Activated CD4-positive, alpha-beta T cell treated with anti-CD3 and anti-CD28 coated beads, Interleukin-2, amount 10 ng/mL, durations not matched to agents 7 days and 5 days (primary cell): ENCODE results near the gene GUCA1A. TPM values are rescaled to one million over a fixed set of nuclear protein-coding genes. Genes with fewer than 3 reads are reported as not detected.
"Not testable (repeated sequence)": the region's sequence is repeated elsewhere in the genome, so short reads cannot be mapped to it uniquely, and the experiment has no call there.

ENCODE experiments used
- CTCF ChIA-PET: fragments of 350-600 bp; sonication (Branson Sonifier 250); formaldehyde crosslinking; loops from one replicate; lab custom pipeline; 2021; ENCODE audit warnings: antibody characterized with exemption; lab: Charles Lee
- POLR2A ChIA-PET: fragments of 350-600 bp; sonication (Branson Sonifier 250); formaldehyde crosslinking; loops from one replicate; lab custom pipeline; 2021; ENCODE audit warnings: antibody characterized with exemption; lab: Charles Lee
- DNase-seq: peaks from one replicate; pipeline ENCODE4 v3.0.0-alpha.2; 2020
- H3K27ac Mint-ChIP-seq: one replicate; pipeline ENCODE4 v1.8.0; 2021; ENCODE audit warnings: mild to moderate bottlenecking, moderate library complexity, mixed read lengths
- H3K27me3 Mint-ChIP-seq: one replicate; pipeline ENCODE4 v1.8.0; 2021; ENCODE audit warnings: mixed read lengths
- H3K36me3 Mint-ChIP-seq: one replicate; pipeline ENCODE4 v1.8.0; 2021; ENCODE audit warnings: low read depth, mixed read lengths
- H3K4me1 Mint-ChIP-seq: one replicate; pipeline ENCODE4 v1.8.0; 2021; ENCODE audit warnings: mixed read lengths
- H3K4me3 Mint-ChIP-seq: one replicate; pipeline ENCODE4 v1.8.0; 2021; ENCODE audit warnings: mild to moderate bottlenecking, moderate library complexity, mixed read lengths
- H3K9me3 Mint-ChIP-seq: one replicate; pipeline ENCODE4 v1.8.0; 2021; ENCODE audit warnings: mixed read lengths
- total RNA-seq, 2 experiments: library from RNA; stranded (reverse); gene quantifications; one replicate each; pipeline ENCODE4 v1.2.3, GENCODE V29; 2021

GUCA1A gene
- total RNA-seq, 2 experiments from 2014 or later = not detected

- no peak overlapping the region for H3K4me3 Mint-ChIP-seq
- H3K4me1 Mint-ChIP-seq = peaks cover 2% of the 10 kb centered on the region
- no peak for DNase-seq
- POLR2A ChIA-PET = no interaction called here
- CTCF ChIA-PET = interaction anchor here (2.0 kb wide), 1 partner anchor 9 kb away, joined by 11 read pairs; no protein-coding TSS in a partner anchor
- H3K27me3 Mint-ChIP-seq = no peaks in the 10 kb centered on the region
- H3K27ac Mint-ChIP-seq = no peak overlapping the region
- H3K9me3 Mint-ChIP-seq = no peaks in the 10 kb centered on the region
- H3K36me3 Mint-ChIP-seq = peaks cover 34% of the 10 kb centered on the region
Observed at GRCh38 chr6:42204768-42205282, 31.7 kb downstream of the GUCA1A start.

GRCh38 chr6:42207559-42207958 is 34.4 kb downstream of the GUCA1A start:
- peaks cover 36% of the 10 kb centered on the region for H3K36me3 Mint-ChIP-seq
- H3K27ac Mint-ChIP-seq, DNase-seq, H3K4me3 Mint-ChIP-seq, POLR2A ChIA-PET, CTCF ChIA-PET, H3K4me1 Mint-ChIP-seq, H3K27me3 Mint-ChIP-seq, H3K9me3 Mint-ChIP-seq: not testable (repeated sequence)

GRCh38 chr6:42210551-42210950 is 37.4 kb downstream of the GUCA1A start:
- ChIA-PET POLR2A (no interaction called here), CTCF (interaction anchor here (2.2 kb wide), 1 partner anchor 337 kb away, joined by 5 read pairs; no protein-coding TSS in a partner anchor)
- Mint-ChIP-seq H3K36me3 (peaks cover 39% of the 10 kb centered on the region), H3K27ac (no peak overlapping the region), H3K4me3 (no peak overlapping the region), H3K27me3 (no peaks in the 10 kb centered on the region), H3K4me1 (peaks cover 12% of the 10 kb centered on the region), H3K9me3 (no peaks in the 10 kb centered on the region)
- no peak for DNase-seq

- Mint-ChIP-seq H3K27ac (no peak overlapping the region), H3K9me3 (no peaks in the 10 kb centered on the region), H3K36me3 (peaks cover 39% of the 10 kb centered on the region), H3K27me3 (no peaks in the 10 kb centered on the region), H3K4me3 (no peak overlapping the region), H3K4me1 (peaks cover 22% of the 10 kb centered on the region)
- ChIA-PET CTCF (interaction anchor here (2.2 kb wide), 1 partner anchor 336 kb away, joined by 5 read pairs; no protein-coding TSS in a partner anchor), POLR2A (no interaction called here)
- no peak for DNase-seq
Observed at GRCh38 chr6:42211726-42212125, 38.6 kb downstream of the GUCA1A start.

- H3K27me3 Mint-ChIP-seq = no peaks in the 10 kb centered on the region
- no peak for DNase-seq
- no peak overlapping the region for H3K4me3 Mint-ChIP-seq
- peaks cover 25% of the 10 kb centered on the region for H3K4me1 Mint-ChIP-seq
- no peak overlapping the region for H3K27ac Mint-ChIP-seq
- H3K9me3 Mint-ChIP-seq = no peaks in the 10 kb centered on the region
- peaks cover 37% of the 10 kb centered on the region for H3K36me3 Mint-ChIP-seq
- ChIA-PET CTCF (interaction anchor here (2.2 kb wide), 1 partner anchor 335 kb away, joined by 5 read pairs; no protein-coding TSS in a partner anchor), POLR2A (no interaction called here)
Observed at GRCh38 chr6:42212442-42212841, 39.3 kb downstream of the GUCA1A start.

GRCh38 chr6:42216495-42216894 is 43.3 kb downstream of the GUCA1A start:
- POLR2A ChIA-PET, H3K27me3 Mint-ChIP-seq, H3K9me3 Mint-ChIP-seq, DNase-seq: not testable (repeated sequence)
- peaks cover 15% of the 10 kb centered on the region for H3K36me3 Mint-ChIP-seq
- CTCF ChIA-PET = interaction anchor here (1.2 to 1.6 kb wide), 3 partner anchors 14 to 331 kb away, joined by 4 to 9 read pairs (median 4); no protein-coding TSS in a partner anchor
- peak overlapping the region; percentile 9 for H3K27ac Mint-ChIP-seq
- peak overlapping the region; percentile 99 for H3K4me3 Mint-ChIP-seq
- H3K4me1 Mint-ChIP-seq = peaks cover 31% of the 10 kb centered on the region

- no peak for DNase-seq
- peaks cover 15% of the 10 kb centered on the region for H3K36me3 Mint-ChIP-seq
- H3K27me3 Mint-ChIP-seq = no peaks in the 10 kb centered on the region
- peaks cover 31% of the 10 kb centered on the region for H3K4me1 Mint-ChIP-seq
- H3K27ac Mint-ChIP-seq = peak overlapping the region; percentile 94
- ChIA-PET POLR2A (no interaction called here), CTCF (interaction anchor here (0.6 to 1.5 kb wide), 4 partner anchors 14 to 330 kb away, joined by 3 to 9 read pairs (median 4); no protein-coding TSS in a partner anchor)
- no peaks in the 10 kb centered on the region for H3K9me3 Mint-ChIP-seq
- H3K4me3 Mint-ChIP-seq = peak overlapping the region; percentile 99
Observed at GRCh38 chr6:42217157-42217518, 44.0 kb downstream of the GUCA1A start.

GRCh38 chr6:42217519-42218367 is 44.6 kb downstream of the GUCA1A start, which contains the start of gene MRPS10:
Gene MRPS10, minus strand, starts transcription at chr6:42217861. Its CDS starts 12 bp downstream, at chr6:42217849.
- DNase-seq = peak; percentile 94
- no peaks in the 10 kb centered on the region for H3K9me3 Mint-ChIP-seq
- peak within 1 kb of the TSS; percentile 99 for H3K4me3 Mint-ChIP-seq
- CTCF ChIA-PET = interaction anchor here (0.6 to 1.5 kb wide), 8 partner anchors 14 to 487 kb away, joined by 3 to 9 read pairs (median 4); no protein-coding TSS in a partner anchor
- POLR2A ChIA-PET = interaction anchor here (0.6 kb wide), 1 partner anchor 353 kb away, joined by 3 read pairs; no protein-coding TSS in a partner anchor
- H3K36me3 Mint-ChIP-seq = peaks cover 11% of the 10 kb centered on the region
- H3K27ac Mint-ChIP-seq = peak within 1 kb of the TSS; percentile 94
- H3K4me1 Mint-ChIP-seq = peaks cover 31% of the 10 kb centered on the region
- no peaks in the 10 kb centered on the region for H3K27me3 Mint-ChIP-seq

- peaks cover 4% of the 10 kb centered on the region for H3K36me3 Mint-ChIP-seq
- H3K27ac Mint-ChIP-seq = no peak overlapping the region
- no peaks in the 10 kb centered on the region for H3K27me3 Mint-ChIP-seq
- CTCF ChIA-PET = interaction anchor here (0.6 to 1.2 kb wide), 3 partner anchors 327 to 585 kb away, joined by 3 read pairs; no protein-coding TSS in a partner anchor
- H3K9me3 Mint-ChIP-seq = no peaks in the 10 kb centered on the region
- H3K4me3 Mint-ChIP-seq = no peak overlapping the region
- DNase-seq = no peak
- POLR2A ChIA-PET = no interaction called here
- peaks cover 22% of the 10 kb centered on the region for H3K4me1 Mint-ChIP-seq
Observed at GRCh38 chr6:42220807-42221206, 47.6 kb downstream of the GUCA1A start.

- Mint-ChIP-seq H3K4me1 (peaks cover 17% of the 10 kb centered on the region), H3K27me3 (no peaks in the 10 kb centered on the region), H3K4me3 (no peak overlapping the region), H3K36me3 (peaks cover 4% of the 10 kb centered on the region), H3K27ac (peak overlapping the region; percentile 25), H3K9me3 (no peaks in the 10 kb centered on the region)
- ChIA-PET CTCF (interaction anchor here (1.0 to 1.2 kb wide), 2 partner anchors 326 to 543 kb away, joined by 3 read pairs; no protein-coding TSS in a partner anchor), POLR2A (no interaction called here)
- no peak for DNase-seq
Observed at GRCh38 chr6:42221546-42221945, 48.4 kb downstream of the GUCA1A start.

GRCh38 chr6:42222448-42222847 is 49.3 kb downstream of the GUCA1A start:
- Mint-ChIP-seq H3K27ac (no peak overlapping the region), H3K27me3 (no peaks in the 10 kb centered on the region), H3K9me3 (no peaks in the 10 kb centered on the region), H3K4me1 (peaks cover 12% of the 10 kb centered on the region), H3K36me3 (peaks cover 3% of the 10 kb centered on the region), H3K4me3 (no peak overlapping the region)
- DNase-seq = no peak
- POLR2A ChIA-PET = no interaction called here
- CTCF ChIA-PET = no interaction called here

GRCh38 chr6:42224222-42225028 is 51.3 kb downstream of the GUCA1A start:
- Mint-ChIP-seq H3K27ac (no peak overlapping the region), H3K27me3 (no peaks in the 10 kb centered on the region), H3K4me3 (no peak overlapping the region), H3K36me3 (peaks cover 8% of the 10 kb centered on the region), H3K4me1 (peaks cover 6% of the 10 kb centered on the region), H3K9me3 (no peaks in the 10 kb centered on the region)
- POLR2A ChIA-PET = no interaction called here
- no peak for DNase-seq
- CTCF ChIA-PET = interaction anchor here (0.6 to 1.3 kb wide), 4 partner anchors 10 to 1344 kb away, joined by 3 to 5 read pairs (median 4); no protein-coding TSS in a partner anchor
